ENCODE data around the gene LAPTM5.

DNA sequence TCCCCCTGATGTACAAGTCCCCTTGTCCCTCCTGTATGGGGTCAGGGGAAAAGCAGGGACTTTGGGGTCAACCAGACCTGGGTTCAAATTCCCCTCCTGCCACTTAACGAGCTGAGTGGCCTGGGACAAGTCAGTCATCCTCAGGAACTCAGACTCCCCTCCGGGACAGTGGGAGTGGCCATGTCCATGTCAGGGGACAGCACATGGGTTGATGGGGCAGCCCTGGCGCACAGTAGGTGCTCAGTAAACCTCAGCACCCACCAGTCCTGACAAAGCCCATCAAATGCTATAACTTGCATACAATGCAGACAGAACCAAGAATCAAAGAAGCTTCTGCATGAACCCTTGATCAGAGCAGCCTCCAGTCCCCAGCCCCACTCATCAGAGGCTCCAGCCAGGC is 64.2 kb downstream of the LAPTM5 start:
- TF ChIP-seq POLR2AphosphoS5 (IDR thresholded peaks at IDR 0.05; ENCODE audit: low read depth, low read length): no peak
- TF ChIP-seq, protein P1, sequence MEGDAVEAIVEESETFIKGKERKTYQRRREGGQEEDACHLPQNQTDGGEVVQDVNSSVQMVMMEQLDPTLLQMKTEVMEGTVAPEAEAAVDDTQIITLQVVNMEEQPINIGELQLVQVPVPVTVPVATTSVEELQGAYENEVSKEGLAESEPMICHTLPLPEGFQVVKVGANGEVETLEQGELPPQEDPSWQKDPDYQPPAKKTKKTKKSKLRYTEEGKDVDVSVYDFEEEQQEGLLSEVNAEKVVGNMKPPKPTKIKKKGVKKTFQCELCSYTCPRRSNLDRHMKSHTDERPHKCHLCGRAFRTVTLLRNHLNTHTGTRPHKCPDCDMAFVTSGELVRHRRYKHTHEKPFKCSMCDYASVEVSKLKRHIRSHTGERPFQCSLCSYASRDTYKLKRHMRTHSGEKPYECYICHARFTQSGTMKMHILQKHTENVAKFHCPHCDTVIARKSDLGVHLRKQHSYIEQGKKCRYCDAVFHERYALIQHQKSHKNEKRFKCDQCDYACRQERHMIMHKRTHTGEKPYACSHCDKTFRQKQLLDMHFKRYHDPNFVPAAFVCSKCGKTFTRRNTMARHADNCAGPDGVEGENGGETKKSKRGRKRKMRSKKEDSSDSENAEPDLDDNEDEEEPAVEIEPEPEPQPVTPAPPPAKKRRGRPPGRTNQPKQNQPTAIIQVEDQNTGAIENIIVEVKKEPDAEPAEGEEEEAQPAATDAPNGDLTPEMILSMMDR (IDR thresholded peaks at IDR 0.05): no peak
- TF ChIP-seq, protein P2, sequence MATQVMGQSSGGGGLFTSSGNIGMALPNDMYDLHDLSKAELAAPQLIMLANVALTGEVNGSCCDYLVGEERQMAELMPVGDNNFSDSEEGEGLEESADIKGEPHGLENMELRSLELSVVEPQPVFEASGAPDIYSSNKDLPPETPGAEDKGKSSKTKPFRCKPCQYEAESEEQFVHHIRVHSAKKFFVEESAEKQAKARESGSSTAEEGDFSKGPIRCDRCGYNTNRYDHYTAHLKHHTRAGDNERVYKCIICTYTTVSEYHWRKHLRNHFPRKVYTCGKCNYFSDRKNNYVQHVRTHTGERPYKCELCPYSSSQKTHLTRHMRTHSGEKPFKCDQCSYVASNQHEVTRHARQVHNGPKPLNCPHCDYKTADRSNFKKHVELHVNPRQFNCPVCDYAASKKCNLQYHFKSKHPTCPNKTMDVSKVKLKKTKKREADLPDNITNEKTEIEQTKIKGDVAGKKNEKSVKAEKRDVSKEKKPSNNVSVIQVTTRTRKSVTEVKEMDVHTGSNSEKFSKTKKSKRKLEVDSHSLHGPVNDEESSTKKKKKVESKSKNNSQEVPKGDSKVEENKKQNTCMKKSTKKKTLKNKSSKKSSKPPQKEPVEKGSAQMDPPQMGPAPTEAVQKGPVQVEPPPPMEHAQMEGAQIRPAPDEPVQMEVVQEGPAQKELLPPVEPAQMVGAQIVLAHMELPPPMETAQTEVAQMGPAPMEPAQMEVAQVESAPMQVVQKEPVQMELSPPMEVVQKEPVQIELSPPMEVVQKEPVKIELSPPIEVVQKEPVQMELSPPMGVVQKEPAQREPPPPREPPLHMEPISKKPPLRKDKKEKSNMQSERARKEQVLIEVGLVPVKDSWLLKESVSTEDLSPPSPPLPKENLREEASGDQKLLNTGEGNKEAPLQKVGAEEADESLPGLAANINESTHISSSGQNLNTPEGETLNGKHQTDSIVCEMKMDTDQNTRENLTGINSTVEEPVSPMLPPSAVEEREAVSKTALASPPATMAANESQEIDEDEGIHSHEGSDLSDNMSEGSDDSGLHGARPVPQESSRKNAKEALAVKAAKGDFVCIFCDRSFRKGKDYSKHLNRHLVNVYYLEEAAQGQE (IDR thresholded peaks at IDR 0.05; ENCODE audit: insufficient read depth in 1 of 2, low read depth in 2 of 2, low read length in 1 of 2): no peak
- TF ChIP-seq SIN3A (IDR thresholded peaks at IDR 0.05; ENCODE audit: borderline replicate concordance, insufficient read depth, low read depth, low read length): no peak
